ENCODE results near the gene ZNF205. TPM values are rescaled to one million over a fixed set of nuclear protein-coding genes. Genes with fewer than 3 reads are reported as not detected.

ZNF205 gene
- total RNA-seq, result 23.9 and 35.2 TPM in 2 replicates

DNA sequence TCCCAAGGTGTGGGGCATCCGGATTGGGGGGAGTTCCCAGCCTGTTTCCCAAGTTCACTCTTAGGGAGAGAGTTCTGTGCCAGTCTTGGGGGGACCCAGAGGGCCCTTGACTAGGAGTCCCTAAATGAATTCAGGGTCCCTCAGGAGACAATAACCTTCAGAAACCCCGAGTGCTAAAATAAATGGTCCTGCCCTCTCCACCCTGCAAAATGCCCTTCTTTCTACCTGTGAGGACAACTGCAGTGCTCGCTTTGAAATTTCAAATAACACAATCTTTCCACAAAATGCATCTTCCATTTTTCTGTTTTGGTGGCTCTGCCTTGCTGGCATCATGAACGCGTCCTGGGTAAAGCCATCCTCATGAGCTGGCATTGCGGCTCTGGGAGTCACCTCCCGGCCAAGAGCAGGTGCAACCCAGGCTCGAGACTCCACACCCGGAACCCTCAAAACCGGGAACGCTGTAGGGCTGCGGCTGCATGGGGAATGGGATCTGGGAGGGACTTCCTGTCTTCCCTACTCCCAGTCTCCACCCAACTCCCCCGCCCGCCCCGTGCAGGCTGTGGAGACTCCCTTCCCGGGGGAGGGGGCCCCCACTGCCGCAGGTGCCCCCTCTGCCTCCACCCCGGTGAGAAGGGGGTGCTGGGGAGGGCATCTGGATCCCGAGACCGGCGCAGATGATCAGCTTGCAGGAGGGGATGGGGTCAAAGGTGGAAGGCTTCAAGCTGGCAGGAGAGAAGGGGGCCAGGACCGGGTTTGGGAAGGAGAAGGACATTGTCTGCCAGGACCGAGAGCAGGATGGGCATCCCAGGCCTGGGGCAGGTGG is at the start of gene ZNF205:
Gene ZNF205 (plus strand): TSS at position 529 of the 823 bp plus-strand sequence. CDS start 845 bp downstream, outside the sequence.

DNA sequence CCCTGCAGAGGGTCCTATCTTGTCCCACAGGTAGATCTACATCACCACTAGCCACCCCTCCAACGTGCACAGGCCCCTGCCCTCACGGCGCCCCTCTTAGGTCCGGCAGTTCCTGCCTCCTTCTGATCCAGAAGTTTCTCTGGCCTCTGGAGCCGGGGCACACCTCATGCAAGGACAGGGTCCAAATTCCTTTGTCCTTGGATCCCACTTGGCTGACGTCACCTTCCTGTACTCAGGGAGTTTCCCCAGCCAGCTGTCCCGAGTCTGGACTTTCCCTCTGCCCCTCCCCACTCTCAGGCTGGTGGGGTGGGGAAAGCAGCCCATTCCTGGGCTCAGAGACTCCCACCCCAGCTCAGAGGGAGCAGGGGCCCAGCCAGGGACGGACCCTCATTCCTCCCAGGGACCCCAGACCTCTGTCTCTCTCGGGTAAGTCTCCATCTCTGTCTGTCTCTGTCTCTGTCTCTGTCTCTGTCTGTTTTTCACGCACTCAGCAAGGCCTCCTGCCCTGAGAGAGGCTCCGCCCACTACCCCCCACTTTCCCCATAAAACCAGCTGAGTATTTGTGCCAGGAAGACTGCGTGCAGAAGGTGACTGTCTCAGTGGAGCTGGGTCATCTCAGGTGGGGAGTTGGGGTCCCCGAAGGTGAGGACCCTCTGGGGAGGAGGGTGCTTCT is 47.2 kb upstream of the ZNF205 start, which contains the start of gene IL32:
Gene IL32 (plus strand): TSS at position 572 of the 673 bp plus-strand sequence. CDS start 172 bp downstream, outside the sequence.

DNA sequence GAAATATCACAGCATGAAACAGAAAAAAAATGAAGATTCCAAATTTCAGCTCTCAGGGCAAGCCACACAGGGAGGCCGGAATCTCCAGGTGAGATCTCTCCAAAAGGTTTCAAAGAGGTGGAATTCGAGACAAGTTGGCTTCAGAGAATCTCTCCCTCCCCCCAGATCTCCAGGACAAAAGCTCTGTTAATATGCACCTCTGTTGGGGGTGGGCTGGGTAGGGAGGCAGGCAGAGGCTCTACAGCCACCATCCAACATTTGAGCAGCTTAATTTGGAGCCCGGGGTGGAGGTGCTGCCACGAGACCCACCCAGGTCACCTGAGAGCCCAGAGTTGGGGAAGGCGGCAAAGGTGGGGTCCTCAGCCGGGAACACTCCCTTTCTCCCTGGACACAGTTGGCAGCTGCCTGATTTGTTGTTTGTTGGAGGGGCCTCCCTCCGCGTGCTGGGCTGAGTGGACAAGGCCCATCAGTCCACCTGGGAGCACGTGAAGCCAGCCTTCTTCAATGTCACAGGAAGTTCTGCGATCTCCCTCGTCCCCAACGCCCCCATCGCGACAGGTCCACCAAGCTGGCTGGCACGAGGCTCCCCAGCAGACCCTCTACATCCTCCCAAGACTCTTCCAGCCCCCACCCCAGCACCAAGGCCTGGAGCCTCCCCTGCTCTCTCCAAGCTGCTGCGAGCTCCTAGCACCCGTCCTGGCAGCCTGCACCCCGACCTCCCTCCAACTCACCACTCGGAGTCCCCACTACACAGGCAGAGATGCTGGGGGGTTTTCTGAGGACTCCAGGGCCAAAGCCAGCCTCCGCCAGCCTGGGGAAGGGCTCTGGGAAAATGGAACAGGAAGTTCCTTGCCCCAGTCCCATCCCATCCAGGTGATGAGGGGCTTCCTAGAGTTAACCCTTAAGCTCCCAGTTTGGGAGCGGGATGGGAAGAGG is 13.7 kb upstream of the ZNF205 start, which contains the start of gene ZSCAN10:
Gene ZSCAN10 (minus strand): TSS at position 836 of the 936 bp plus-strand sequence. CDS start 6,357 bp downstream, outside the sequence.

DNA sequence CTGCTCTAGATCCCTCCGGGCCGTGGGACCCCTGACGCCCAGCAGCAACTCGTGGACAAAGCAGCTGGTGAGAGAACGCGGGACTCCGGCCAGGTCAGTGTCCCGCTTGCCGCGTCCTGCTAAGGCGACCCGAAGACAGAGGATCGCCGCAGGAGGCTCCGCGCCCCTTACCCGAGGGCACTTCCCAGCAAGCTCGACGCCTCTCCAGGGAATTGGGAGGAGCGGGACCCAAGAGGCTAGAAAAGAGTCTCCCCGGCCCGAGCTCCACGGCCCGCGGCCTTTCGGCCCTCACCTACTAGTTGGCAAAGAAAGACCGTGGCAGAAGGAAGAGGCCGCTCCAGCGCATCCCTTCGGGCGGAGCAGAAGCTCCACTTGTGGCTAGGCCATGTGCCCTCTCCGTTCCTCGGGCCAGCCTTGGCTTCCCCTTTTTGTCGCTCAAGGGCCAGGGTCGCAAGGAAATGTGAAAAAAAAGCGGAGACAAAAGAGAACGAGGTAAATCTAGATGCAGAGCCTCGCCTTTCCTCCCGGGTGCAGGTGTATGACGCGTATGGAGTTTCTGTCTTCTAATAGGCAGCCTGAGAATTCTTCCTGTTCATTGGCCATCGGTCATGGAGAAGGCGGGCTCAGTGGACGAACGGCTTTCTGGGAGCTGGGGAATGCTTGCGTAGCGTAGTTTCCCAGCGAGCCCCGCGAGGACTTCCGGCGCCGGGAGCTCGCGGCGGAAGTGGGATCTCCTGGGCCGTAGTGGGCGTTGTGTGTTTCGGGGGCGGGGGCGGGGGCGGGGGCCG is 22.1 kb downstream of the ZNF205 start, which contains the start of gene ZNF213:
Gene ZNF213 (plus strand): TSS at position 692 of the 788 bp plus-strand sequence. CDS start 2,252 bp downstream, outside the sequence.

Other genes starting within 250 kb of the ZNF205 start
- 39.2 and 75.9 TPM in 2 replicates for gene FLYWCH2, start 229.4 kb upstream of the ZNF205 start, total RNA-seq
- gene FLYWCH1, start 200.7 kb upstream of the ZNF205 start, total RNA-seq, result 41.9 and 48.4 TPM in 2 replicates
- gene KREMEN2, start 148.3 kb upstream of the ZNF205 start, total RNA-seq, result 3.2 and 30.1 TPM in 2 replicates
- 7.2 and 17.4 TPM in 2 replicates for gene PAQR4, start 143.2 kb upstream of the ZNF205 start, total RNA-seq
- 0.43 and 1.9 TPM in 2 replicates for gene PKMYT1, start 132.1 kb upstream of the ZNF205 start, total RNA-seq
- not detected in 2 replicates for gene CLDN9, start 99.7 kb upstream of the ZNF205 start, total RNA-seq
- gene CLDN6, start 94.4 kb upstream of the ZNF205 start, total RNA-seq, result 0.21 and 4.8 TPM in 2 replicates
- gene TNFRSF12A, start 92.2 kb upstream of the ZNF205 start, total RNA-seq, result 336 and 560 TPM in 2 replicates
- gene HCFC1R1, start 88.6 kb upstream of the ZNF205 start, total RNA-seq, result 8.3 and 21.7 TPM in 2 replicates
- 20.9 and 35.4 TPM in 2 replicates for gene THOC6, start 88.6 kb upstream of the ZNF205 start, total RNA-seq
- 10.4 and 11.3 TPM in 2 replicates for gene BICDL2, start 75.6 kb upstream of the ZNF205 start, total RNA-seq
- under 0.01 and 0.24 TPM in 2 replicates for gene MMP25, start 66.0 kb upstream of the ZNF205 start, total RNA-seq
- 1.1 and 115 TPM in 2 replicates for gene IL32, start 46.9 kb upstream of the ZNF205 start, total RNA-seq
- gene ZSCAN10, start 13.3 kb upstream of the ZNF205 start, total RNA-seq, result not detected in 2 replicates
- gene ZNF213, start 22.4 kb downstream of the ZNF205 start, total RNA-seq, result 9.2 and 12.6 TPM in 2 replicates
- gene OR1F1, start 75.6 kb downstream of the ZNF205 start, total RNA-seq, result not detected in 2 replicates
- gene ZNF200, start 122.6 kb downstream of the ZNF205 start, total RNA-seq, result 7.7 and 8.7 TPM in 2 replicates
- under 0.01 TPM in 1 of 2 replicates, not detected in the other for gene MEFV, start 144.0 kb downstream of the ZNF205 start, total RNA-seq
- 57.1 and 69.9 TPM in 2 replicates for gene ZNF263, start 170.9 kb downstream of the ZNF205 start, total RNA-seq
- gene TIGD7, start 192.8 kb downstream of the ZNF205 start, total RNA-seq, result 2.2 and 3.6 TPM in 2 replicates
- 12.5 and 19.0 TPM in 2 replicates for gene ZNF75A, start 192.9 kb downstream of the ZNF205 start, total RNA-seq
- gene OR2C1, start 243.3 kb downstream of the ZNF205 start, total RNA-seq, result 0.24 TPM in 1 of 2 replicates, not detected in the other